CMK (cell line): Measurements from ENCODE around the gene AFG3L2.

Experiments
- DNase-seq: peaks from one replicate; pipeline ENCODE4 v3.0.0-alpha.2; 2010; ENCODE audit warnings: low read depth

The AFG3L2 gene

DNA sequence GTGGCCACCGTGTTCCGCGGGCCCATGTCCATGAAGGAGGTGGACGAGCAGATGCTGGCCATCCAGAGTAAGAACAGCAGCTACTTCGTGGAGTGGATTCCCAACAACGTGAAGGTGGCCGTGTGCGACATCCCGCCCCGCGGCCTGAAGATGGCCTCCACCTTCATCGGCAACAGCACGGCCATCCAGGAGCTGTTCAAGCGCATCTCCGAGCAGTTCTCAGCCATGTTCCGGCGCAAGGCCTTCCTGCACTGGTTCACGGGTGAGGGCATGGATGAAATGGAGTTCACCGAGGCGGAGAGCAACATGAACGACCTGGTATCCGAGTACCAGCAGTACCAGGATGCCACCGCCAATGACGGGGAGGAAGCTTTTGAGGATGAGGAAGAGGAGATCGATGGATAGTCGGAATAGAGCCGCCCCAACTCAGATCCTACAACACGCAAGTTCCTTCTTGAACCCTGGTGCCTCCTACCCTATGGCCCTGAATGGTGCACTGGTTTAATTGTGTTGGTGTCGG, 51.2 kb downstream of the AFG3L2 start:
- DNase-seq, result no peak

DNA sequence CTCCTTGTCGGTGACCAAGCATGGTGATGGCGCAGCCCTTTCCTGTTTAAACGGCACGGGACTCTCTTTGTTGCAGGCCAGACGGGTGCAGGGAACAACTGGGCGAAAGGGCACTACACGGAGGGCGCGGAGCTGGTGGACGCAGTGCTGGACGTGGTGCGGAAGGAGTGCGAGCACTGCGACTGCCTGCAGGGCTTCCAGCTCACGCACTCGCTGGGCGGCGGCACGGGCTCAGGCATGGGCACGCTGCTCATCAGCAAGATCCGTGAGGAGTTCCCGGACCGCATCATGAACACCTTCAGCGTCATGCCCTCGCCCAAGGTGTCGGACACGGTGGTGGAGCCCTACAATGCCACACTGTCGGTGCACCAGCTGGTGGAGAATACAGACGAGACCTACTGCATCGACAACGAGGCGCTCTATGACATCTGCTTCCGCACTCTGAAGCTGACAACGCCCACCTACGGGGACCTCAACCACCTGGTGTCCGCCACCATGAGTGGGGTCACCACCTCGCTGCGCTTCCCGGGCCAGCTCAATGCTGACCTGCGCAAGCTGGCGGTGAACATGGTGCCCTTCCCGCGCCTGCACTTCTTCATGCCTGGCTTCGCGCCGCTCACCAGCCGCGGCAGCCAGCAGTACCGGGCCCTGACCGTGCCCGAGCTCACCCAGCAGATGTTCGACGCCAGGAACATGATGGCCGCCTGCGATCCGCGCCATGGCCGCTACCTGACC, 51.9 kb downstream of the AFG3L2 start:
- no peak for DNase-seq

DNA sequence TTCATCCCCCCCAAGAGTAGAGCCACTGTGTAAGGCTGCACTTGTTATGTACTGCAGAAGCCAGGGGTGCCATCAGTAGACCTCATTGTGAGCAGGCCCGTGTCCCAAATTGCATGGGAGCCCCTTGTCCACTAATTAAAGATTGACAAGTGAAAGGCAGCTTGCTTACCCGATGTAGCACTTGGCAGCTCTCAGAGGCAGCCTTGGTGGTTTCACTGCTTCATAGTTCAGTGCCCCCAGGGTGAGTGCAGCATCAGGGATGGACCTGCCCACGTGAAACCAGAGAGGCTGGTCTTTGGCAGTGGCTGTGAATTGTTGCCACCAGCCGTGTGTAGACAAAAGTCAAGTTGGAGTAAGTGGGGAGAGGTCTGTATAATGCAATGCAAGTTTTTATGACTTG, 55.7 kb downstream of the AFG3L2 start:
- no peak for DNase-seq

DNA sequence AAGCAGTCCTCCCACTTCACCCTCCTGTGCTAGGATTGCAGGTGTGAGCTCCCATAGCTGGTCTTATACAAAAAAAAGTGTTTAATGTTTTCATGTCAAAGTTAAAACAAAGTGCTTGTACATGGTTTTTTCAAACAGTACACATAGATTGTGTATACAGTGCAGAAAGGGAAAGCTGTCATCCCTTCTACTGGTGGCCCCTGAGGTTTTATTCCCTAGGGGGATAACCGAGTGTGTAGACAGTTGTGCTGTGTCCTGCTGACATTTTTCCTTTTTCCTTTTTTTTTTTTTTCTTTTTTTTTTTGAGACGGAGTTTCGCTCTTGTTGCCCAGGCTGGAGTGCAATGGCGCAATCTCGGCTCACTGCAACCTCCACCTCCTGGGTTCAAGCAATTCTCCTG, 58.2 kb downstream of the AFG3L2 start:
- no peak for DNase-seq

DNA sequence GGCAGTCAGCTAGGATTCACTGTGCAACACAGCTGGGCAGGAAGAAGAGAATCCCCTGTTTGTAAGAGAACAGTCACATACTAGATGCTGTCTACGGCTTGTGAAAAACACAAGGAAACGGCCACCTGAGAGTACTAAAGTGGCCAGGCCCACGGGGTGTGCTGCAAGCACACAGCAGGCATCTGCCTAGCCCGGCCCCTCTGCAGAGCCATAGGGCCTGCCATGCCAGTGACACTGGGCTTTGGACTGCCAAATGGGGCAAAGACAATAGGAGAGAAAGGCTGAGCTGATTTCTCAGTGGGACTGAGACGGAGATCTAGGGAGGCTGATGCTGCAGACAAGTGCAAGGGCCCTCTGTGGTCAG, 58.7 kb downstream of the AFG3L2 start:
- no peak for DNase-seq

DNA sequence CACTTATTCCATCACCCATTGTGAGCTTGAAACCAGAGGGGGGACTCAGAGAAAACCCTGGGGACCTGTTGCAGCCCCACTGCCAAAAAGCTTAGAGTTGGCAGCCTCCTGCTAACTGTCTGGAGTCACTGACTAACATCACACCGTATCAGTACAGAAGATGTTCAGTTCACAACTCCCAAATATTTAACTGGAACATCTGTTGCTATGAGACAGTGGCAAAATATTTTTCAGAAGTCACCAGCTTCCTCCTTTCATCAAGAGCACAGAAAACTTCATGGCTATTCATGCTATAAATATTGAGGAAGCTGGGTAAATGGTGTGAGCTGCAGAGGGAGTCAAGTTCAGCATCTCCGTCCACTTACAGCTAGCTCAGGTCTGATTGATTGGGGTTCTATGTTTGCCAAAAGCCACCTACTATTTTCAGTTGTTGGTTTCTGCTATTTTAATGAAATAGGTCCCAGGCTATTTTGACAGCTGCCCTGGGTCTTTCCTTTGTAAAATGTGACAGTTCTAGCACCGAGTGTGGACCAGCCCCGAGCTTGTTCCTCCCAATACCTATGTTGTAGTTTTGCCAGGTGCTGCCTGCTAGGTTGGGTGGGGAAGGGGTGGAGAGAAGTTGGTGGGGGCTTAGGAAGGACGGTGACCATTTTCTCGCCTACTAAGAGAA, 59.2 kb downstream of the AFG3L2 start:
- DNase-seq, result no peak

DNA sequence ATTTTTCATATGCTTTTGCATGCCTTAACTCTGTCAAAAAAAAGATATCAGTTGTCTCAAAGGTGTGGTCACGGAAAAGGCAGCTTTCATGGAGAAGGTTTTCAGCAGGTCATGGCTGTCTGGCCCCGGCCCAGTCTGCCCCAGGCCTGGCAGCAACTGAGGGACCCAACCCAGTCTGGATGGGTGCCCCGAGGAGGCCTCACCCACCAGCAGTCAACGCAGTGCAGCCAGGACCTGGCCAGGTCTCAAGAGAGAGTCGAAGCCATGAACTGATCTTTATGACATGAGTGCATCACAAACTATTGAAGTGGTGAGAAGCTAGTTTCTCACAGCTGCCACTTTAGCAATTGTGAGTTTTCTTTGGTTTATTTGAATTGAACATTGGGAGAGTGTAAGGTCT, 61.1 kb downstream of the AFG3L2 start:
- no peak for DNase-seq

DNA sequence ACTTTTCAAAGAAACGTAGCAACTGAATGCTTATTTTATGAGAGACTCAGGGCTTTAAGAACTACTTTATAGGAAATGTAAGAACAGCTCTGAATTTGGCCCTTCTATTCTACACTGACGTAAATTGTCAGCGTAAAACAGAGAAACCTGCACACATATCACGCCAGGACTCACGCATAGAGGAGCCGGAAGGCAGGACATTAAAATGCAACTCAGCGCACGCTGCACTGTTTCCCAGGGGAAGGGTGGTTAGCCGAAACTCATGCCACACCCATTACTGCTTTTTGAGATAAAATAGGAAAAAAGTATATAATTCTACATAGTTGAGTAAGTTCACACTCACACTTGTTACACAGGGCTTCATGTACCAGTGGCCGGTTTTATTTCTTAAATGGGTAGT, 61.5 kb downstream of the AFG3L2 start:
- DNase-seq, result no peak

DNA sequence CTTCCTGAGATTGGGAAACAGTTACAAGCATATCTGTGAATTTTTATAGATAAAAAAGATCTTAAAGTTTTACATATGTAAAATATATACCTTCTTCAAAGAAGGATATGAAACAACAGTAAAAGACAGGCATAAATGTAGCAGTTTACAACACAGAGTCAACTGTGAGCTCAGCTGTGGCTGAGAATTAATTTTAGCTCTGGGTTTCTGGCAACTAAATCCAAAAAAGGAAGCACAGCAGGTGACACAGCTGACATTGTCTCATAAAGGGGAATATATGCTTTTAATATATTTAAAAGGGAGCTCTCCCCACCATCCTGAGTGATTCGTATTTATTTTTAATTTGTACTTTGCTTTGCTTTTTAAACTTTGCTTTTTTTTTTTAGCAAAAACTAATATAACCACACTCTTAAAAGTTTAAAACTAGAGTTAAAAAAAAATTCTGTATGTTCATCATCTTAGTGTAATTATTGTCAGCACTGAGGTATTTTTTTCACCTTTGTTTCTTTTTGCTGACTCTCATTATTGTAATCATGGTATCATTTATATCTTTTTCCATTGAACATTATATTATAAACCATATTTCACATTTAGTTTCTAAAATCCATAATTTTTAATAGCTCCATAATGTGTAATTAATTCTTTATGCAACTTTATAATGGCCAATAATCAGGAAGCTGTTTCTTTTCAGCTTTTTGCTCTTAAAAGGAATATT, 62.3 kb downstream of the AFG3L2 start:
- no peak for DNase-seq

DNA sequence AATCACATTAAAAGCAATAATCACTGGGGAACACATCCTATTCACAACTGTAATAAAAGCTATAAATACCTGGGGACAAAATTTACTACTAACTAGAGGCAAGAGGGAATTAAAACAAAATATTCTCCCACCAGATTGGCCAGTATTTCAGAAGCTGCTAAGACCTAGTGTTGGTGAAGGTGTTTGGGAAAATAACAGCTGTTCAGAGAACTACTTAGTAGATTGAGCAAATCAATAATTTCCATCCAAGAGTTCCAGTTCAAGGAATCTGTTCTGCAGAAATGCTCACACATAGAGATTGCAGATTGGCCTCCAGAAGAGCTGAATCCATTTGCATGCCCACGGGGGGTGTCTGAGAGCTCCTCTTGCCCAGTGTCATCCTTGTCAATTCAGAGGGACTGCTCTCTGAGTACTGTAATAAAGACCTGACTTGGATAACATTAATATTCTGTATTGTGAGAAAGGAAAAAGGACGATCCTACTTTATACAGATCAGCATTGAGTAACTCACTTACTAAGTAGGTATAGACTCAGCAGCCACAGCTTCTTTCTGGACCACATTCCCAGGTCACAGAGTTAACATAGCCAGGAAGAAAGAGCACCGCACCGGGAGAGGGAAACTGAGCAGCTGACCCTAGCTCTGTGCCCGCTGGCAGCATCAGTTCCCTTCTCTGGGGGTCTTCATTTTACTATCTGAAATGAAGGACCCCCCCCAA, 63.3 kb downstream of the AFG3L2 start:
- no peak for DNase-seq

DNA sequence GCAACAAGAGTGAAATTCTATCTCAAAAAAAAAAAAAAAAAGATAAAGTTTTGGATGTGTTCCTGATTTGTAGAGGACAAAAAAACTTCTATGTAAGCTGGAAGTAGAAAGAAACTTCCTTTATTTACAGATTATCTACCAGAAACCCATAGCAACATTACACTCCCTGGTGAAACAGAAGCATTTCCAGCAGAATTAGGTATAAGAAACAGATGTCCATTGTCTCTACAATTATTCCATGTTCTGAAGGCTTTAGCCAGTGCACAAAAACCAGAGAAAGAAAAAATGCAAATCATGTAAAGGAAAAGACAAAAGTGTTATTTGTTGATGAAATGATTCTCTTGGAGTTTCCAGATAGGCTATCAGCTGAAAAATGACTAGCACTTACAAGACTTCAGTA, 64.1 kb downstream of the AFG3L2 start:
- no peak for DNase-seq

DNA sequence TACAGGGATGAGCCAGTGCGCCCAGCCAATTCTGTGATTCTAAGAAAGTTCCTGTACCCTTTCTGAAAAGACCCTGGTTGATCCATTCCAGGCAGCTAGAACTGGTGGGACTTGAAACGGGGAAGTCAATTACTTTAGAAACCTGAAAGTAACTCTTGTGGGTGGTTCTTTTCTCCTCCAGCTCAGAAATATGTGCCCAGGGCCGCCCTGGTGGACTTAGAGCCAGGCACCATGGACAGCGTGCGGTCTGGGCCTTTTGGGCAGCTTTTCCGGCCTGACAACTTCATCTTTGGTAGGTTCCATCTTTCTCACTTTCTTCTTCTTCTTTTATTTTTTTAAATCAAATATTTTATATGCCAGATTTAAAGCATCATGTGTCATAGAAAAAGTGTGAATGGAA, 66.3 kb downstream of the AFG3L2 start:
- no peak for DNase-seq

DNA sequence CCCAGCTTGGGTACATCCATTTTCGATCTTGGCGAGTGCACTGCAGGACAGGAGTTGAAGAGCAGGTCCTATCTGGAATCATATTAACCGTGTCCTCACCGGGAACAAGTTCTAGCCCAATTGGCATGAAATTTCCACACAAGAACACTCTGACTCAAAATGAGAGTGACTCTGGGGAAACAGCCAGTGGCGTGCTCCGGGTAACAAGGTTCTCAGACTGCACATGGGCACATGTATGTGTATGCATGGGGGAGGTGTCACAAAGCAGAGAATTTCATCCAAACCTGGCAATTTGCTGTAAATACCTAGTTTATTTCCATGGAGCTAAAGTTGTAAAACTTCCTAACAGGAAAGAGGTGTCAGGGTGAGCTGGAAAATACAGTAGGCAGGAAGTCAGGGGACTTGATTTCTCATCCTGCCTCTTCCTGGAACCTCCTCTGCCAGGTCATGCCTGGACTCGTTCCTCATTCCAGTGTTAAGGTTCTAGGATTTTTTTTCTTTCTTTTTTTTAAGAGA, 67.3 kb downstream of the AFG3L2 start:
- no peak for DNase-seq

DNA sequence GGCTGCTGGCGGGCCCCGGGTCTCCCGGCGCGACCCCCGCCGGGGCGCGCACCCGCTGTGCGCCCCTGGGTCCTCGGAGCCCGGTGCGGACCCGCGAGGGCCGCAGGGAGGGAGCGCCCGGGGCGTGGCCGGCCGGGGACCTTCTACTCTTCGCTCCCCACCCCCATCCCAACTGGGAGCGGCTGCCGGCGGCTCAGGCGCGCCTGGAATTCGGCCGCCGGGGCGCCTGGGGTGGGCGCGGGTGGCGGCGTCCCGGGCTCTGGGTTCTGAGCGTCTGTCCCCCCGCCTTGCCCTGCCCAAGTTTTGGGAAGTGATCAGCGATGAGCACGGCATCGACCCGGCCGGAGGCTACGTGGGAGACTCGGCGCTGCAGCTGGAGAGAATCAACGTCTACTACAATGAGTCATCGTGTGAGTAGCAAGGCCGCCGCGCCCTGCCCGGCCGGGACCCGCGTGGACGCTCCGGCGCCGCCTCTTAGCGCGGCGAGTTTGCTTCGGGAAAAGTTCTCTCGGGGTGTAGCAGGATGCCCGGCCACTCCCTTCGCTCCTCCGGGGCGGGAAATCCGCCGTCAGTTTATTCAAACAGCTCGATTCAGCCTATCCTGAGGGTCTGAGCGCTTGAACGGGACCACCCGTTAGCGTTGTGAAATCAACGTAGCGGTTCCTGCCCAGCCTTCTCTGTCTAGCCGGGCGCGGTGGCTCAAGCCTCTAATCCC, 68.5 kb downstream of the AFG3L2 start:
- no peak for DNase-seq

DNA sequence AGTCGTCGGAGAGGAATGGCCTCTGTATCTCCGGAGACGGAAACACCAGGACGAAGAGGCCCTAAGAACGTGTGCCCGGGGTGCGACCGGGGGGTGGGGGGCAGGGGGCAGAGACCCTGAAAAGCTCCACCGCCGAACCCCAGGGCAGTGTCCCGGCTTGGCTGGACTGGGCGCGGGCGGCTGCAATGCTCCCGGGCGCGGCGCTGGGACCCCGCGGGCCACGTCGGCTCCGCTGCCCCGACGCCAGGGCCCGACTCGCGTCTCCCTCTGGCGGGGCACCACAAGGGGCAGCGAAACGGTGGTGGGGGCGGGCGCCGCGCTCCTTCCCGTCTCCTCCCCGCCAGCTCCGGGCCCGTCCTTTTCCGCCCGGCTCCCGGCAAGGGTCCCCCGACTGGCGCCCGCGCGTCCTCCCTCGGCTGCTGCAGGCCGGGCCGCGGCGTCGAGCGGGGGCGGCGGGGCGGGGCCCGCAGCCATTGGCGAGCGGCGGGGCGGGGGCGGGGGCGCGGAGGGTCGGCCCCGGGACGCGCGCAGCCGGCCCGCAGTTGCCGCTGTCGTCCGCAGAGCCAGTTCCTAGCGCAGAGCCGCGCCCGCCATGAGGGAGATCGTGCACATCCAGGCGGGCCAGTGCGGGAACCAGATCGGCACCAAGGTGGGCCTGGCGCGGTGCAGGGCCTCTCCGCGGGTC, 69.2 kb downstream of the AFG3L2 start, which contains the start of gene TUBB6:
TUBB6 (plus strand) TSS at position 541 of the 685 bp plus-strand sequence; CDS start at position 593, 52 bp downstream.
- DNase-seq, result no peak

DNA sequence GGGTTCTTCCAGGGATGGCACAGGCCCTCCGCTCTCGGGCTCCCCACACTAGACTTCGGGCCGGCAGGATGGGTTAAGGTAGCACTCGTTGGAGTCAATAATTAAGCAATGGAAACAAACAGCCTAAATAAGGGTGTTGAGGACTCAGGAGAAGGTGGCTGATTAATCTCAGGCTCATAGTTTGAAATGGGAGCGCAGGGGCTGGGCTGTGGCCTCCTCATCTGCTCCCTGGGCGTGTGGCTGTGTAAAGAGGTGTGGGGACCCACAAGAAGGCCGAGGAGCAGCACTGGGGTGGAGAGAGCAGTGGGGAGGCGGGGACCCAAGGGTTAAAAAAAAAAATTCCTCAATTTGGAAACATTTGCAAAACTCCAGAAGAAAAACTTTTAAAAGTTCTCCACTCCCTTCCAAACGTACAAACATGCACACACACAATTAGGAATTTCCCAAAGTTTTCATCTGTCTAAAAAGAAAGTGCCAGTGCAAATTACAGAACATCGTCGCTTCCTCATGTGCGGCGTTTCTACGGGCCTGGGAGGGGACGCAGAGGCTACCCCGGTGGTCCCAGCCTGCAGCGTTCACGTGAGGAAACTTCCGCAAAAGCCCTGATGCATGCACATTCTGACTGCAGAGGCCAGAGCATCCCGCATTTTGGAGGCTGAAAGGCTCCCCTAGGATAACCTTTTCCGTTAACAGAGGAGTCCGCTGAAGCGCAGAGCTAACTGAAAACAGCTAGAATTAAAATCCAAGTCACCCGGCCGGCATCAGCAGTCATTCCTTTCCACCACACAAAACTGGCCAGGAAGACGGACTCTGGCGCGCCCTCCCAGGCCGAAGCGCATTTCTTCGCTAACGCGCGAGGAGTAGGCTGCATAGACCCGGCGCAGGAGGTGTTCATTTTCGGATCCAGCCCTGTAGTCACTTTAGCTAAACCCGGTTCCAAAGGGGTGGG, 70.0 kb downstream of the AFG3L2 start:
- DNase-seq, result no peak

DNA sequence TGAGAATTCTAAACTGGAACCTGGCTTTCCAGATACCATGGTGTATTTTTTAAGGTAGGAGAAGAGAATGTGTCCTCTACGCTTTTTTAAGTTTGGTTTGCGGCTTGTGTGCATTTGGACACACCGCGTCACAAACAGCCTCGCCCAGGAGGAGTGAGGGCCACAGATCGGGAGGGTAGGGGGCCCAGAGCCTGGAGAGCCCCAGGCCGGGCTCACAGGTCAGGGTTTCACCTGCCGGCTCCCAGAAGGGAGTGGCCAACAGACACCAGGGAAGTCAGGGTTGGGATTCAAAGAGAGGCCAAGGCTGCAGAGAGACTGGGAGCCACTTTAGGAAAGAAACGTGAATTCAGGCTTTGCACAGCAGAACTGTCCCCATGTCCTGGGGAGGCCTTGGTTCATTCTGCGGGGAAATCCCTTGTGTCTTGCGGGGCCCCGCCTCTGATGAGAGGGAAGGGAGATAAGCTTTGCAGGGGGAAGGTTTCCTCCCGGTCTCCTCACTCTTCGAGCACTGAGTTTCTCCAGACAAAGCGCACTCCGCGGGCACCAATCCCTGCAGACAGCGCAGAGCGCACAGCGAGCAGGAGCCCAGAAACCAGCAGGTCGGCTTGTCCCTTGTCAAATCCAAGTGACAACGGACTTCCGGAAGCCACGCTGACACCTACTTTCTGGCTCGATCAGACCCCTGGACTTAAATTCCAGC, 70.9 kb downstream of the AFG3L2 start:
- no peak for DNase-seq

DNA sequence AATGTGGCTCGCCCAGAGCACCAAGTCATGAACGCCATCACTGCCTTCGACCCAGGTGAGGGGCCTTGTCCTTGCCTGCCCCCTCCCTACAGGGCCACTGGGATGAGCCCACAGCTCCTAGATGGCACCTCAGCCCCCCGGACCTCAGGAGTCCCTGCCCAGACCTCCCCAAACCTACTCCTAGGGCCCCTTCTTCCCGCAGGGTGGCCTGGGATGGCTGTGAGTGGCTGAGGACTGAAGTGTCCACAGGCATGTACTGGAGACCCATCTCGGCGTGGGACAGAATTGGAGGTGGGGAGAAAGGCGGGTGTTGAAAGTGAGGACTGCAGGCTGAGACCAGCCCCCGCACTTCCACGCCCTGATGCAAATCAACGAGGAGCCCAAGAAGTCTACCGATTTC, 71.8 kb downstream of the AFG3L2 start:
- DNase-seq, result no peak
